HG02973 (cell line): ENCODE results near the gene ALPK3.

Experiments
- ATAC-seq: cut with Tn5 transposase; IDR thresholded peaks from one replicate; pipeline ENCODE4 v1.9.1; 2021; ENCODE audit warnings: moderate library complexity; ENCODE audit not compliant: unreplicated experiment

Gene ALPK3

GRCh38 chr15:84816694-84817465 lies at the start of gene ALPK3:
ALPK3 (plus strand) TSS chr15:84817356; CDS start chr15:84817453, 97 bp downstream.
- ATAC-seq = no peak

GRCh38 chr15:84772031-84772430 lies 45.1 kb upstream of the ALPK3 start:
- ATAC-seq = no peak

GRCh38 chr15:84772467-84772866 lies 44.7 kb upstream of the ALPK3 start:
- ATAC-seq = no peak

GRCh38 chr15:84773716-84774115 lies 43.4 kb upstream of the ALPK3 start:
- no peak for ATAC-seq

- ATAC-seq = no peak
These were observed 41.2 kb upstream of the ALPK3 start for GRCh38 chr15:84775867-84776449.

- no peak for ATAC-seq
These were observed 39.0 kb upstream of the ALPK3 start for GRCh38 chr15:84778194-84778593.

- ATAC-seq = no peak
These were observed 36.7 kb upstream of the ALPK3 start for GRCh38 chr15:84780492-84780891.

- no peak for ATAC-seq
These were observed 35.7 kb upstream of the ALPK3 start for GRCh38 chr15:84781495-84781894.

GRCh38 chr15:84782346-84782745 lies 34.8 kb upstream of the ALPK3 start:
- no peak for ATAC-seq

- no peak for ATAC-seq
These were observed 33.5 kb upstream of the ALPK3 start for GRCh38 chr15:84783493-84784251.

- ATAC-seq = no peak
These were observed 32.9 kb upstream of the ALPK3 start for GRCh38 chr15:84784262-84784661.

GRCh38 chr15:84785053-84785452 lies 32.1 kb upstream of the ALPK3 start:
- no peak for ATAC-seq

- ATAC-seq = no peak
These were observed 28.7 kb upstream of the ALPK3 start for GRCh38 chr15:84788500-84788899.

- no peak for ATAC-seq
These were observed 27.4 kb upstream of the ALPK3 start for GRCh38 chr15:84789762-84790161.

- ATAC-seq = no peak
These were observed 26.5 kb upstream of the ALPK3 start for GRCh38 chr15:84790676-84791075.

GRCh38 chr15:84791763-84792162 lies 25.4 kb upstream of the ALPK3 start:
- ATAC-seq = no peak

- no peak for ATAC-seq
These were observed 23.6 kb upstream of the ALPK3 start for GRCh38 chr15:84793431-84794161.

- no peak for ATAC-seq
These were observed 23.0 kb upstream of the ALPK3 start for GRCh38 chr15:84794162-84794547.

- ATAC-seq = no peak
These were observed 22.0 kb upstream of the ALPK3 start for GRCh38 chr15:84795186-84795585.

- ATAC-seq = no peak
These were observed 19.9 kb upstream of the ALPK3 start for GRCh38 chr15:84797212-84797611.

GRCh38 chr15:84797801-84798200 lies 19.4 kb upstream of the ALPK3 start:
- ATAC-seq = no peak
